ENCODE data around the gene FXYD3.

The FXYD3 gene

DNA sequence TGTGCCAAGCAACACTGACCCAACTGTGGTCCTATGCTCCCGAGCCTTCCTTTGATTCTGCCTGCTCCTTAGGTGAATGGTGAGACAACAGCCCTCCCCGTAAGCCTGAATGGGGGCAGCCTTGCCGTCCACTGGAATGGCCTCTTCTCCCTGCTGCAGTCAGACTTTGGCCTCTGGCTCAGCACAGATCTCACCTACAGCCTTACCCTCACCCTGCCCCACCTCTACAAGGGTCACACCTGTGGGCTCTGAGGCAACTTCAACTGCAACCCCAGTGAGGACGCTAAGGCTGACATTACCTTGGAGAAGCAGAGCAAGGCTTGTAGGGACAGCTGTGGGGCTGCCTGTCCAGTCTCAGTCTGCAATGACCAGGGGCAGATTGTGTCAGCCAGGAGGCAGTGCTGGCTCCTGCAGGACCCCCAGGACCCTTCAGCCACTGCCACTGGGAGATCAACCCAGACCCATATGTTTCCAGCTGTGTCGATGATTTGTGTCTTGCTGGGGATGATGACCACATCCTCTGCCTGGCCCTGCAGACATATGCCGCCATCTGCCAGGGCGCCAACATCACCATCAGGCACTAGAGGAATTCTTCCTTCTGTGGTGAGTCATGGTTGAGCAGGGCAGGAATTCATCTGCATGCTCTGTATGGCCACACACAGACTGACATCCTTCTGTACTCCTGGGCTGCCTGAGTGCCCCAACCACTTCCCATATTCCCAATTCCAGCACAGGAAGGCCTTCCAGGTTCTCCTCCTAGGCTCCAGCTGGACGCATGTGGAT is 27.3 kb upstream of the FXYD3 start:
- no peak for TF ChIP-seq CTCF (IDR thresholded peaks at IDR 0.05; ENCODE audit: insufficient read depth, low read length, poor library complexity, severe bottlenecking)
- Histone ChIP-seq H3K36me3 (ENCODE audit: control insufficient read depth, insufficient read depth, low read length) (no peaks in the 10 kb centered on the region), H3K4me3 (replicated peaks; ENCODE audit: low read depth, low read length) (no peak overlapping the region), H3K27me3 (replicated peaks; ENCODE audit: control insufficient read depth, insufficient read depth, low read length) (no peaks in the 10 kb centered on the region)
- no peak for DNase-seq (ENCODE audit: extremely low read depth, insufficient read length)

GRCh38 chr19:35089554-35089953 is 26.1 kb upstream of the FXYD3 start:
- Histone ChIP-seq H3K36me3 (ENCODE audit: control insufficient read depth, insufficient read depth, low read length) (no peaks in the 10 kb centered on the region), H3K4me3 (replicated peaks; ENCODE audit: low read depth, low read length) (no peak overlapping the region), H3K27me3 (replicated peaks; ENCODE audit: control insufficient read depth, insufficient read depth, low read length) (no peaks in the 10 kb centered on the region)
- TF ChIP-seq CTCF (IDR thresholded peaks at IDR 0.05; ENCODE audit: insufficient read depth, low read length, poor library complexity, severe bottlenecking), result no peak
- DNase-seq (ENCODE audit: extremely low read depth, insufficient read length), result no peak

GRCh38 chr19:35090160-35090505 is 25.5 kb upstream of the FXYD3 start:
- Histone ChIP-seq H3K4me3 (replicated peaks; ENCODE audit: low read depth, low read length) (no peak overlapping the region), H3K27me3 (replicated peaks; ENCODE audit: control insufficient read depth, insufficient read depth, low read length) (no peaks in the 10 kb centered on the region), H3K36me3 (ENCODE audit: control insufficient read depth, insufficient read depth, low read length) (no peaks in the 10 kb centered on the region)
- DNase-seq (ENCODE audit: extremely low read depth, insufficient read length), result no peak
- TF ChIP-seq CTCF (IDR thresholded peaks at IDR 0.05; ENCODE audit: insufficient read depth, low read length, poor library complexity, severe bottlenecking), result no peak

DNA sequence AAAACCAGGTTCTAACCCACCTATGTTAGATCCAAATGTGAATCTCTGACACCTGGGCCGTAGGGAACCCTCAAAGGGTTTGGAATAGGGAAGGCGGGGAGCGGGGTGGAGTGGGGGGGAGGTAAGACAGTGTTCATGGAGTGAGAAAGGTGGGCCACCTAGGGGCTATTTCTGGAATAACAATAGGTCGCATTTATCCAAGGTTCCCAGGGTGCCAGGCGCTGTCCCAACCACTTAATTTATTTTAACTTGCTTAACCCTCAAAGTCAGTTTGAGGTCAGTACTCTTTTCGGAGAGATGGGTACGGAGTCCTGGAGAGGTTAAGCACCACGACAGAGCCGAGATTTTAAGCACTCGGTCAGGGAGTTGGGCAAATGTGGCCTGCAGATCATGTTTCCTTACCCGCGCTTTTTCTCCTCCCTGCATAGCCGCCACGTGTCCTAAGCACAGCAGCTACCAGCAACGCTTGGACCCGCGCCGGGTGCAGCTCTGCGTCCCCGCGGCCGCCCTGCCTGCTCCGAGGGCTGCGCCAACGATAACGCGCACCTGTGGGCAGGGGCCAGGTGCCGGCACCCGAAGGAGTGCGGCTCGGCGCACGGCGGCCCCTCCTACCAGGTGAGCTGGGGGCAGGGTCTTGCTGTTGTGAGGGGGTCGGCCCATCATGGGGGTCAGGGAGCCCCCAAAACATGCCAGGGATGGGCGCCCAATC is 25.0 kb upstream of the FXYD3 start:
- H3K27me3 ChIP-seq (replicated peaks; ENCODE audit: control insufficient read depth, insufficient read depth, low read length), result no peaks in the 10 kb centered on the region
- H3K4me3 ChIP-seq (replicated peaks; ENCODE audit: low read depth, low read length), result no peak overlapping the region
- DNase-seq (ENCODE audit: extremely low read depth, insufficient read length), result no peak
- no peaks in the 10 kb centered on the region for H3K36me3 ChIP-seq (ENCODE audit: control insufficient read depth, insufficient read depth, low read length)
- peak; percentile 66 for TF ChIP-seq CTCF (IDR thresholded peaks at IDR 0.05; ENCODE audit: insufficient read depth, low read length, poor library complexity, severe bottlenecking)

GRCh38 chr19:35093430-35093829 is 22.2 kb upstream of the FXYD3 start:
- no peak for TF ChIP-seq CTCF (IDR thresholded peaks at IDR 0.05; ENCODE audit: insufficient read depth, low read length, poor library complexity, severe bottlenecking)

More at GRCh38 chr19:35093430-35093829, 22.2 kb upstream of the FXYD3 start:
- H3K27me3 ChIP-seq (replicated peaks; ENCODE audit: control insufficient read depth, insufficient read depth, low read length), result no peaks in the 10 kb centered on the region
- H3K4me3 ChIP-seq (replicated peaks; ENCODE audit: low read depth, low read length), result no peak overlapping the region
- no peak for DNase-seq (ENCODE audit: extremely low read depth, insufficient read length)
- H3K36me3 ChIP-seq (ENCODE audit: control insufficient read depth, insufficient read depth, low read length), result no peaks in the 10 kb centered on the region

Data from GM06990 (cell line).